Vein endothelial cell (primary cell): ENCODE measurements around the gene JAKMIP1. TPM values are rescaled to one million over a fixed set of nuclear protein-coding genes. Genes with fewer than 3 reads are reported as not detected.

ENCODE experiments used
- total RNA-seq: library from RNA; depleted of rRNA; stranded (reverse); fragments of >200 nt; gene quantifications from 2 replicates; pipeline ENCODE4 v1.2.3, GENCODE V29; 2012

Gene JAKMIP1
- not detected in 2 replicates for total RNA-seq

GRCh38 chr4:6200011-6200921, at the start of gene JAKMIP1:
Gene JAKMIP1, minus strand, starts transcription at chr4:6200549. Its CDS starts 87,699 bp downstream, at chr4:6112850.

GRCh38 chr4:6018331-6018730, 182.0 kb downstream of the JAKMIP1 start, which contains the start of gene C4orf50:
Gene C4orf50, minus strand, starts transcription at chr4:6018431.

Other genes starting within 250 kb of the JAKMIP1 start
- gene C4orf50, start 182.1 kb downstream of the JAKMIP1 start, total RNA-seq = not detected in 2 replicates
- 47.0 and 47.9 TPM in 2 replicates for gene WFS1, start 69.3 kb upstream of the JAKMIP1 start, total RNA-seq